ENCODE measurements around the gene QPRT. TPM values are rescaled to one million over a fixed set of nuclear protein-coding genes. Genes with fewer than 3 reads are reported as not detected.

The QPRT gene
- total and polyA plus RNA-seq, 7 experiments from 2014 or later, result 0.54 to 6.5 (median 0.90) TPM

DNA sequence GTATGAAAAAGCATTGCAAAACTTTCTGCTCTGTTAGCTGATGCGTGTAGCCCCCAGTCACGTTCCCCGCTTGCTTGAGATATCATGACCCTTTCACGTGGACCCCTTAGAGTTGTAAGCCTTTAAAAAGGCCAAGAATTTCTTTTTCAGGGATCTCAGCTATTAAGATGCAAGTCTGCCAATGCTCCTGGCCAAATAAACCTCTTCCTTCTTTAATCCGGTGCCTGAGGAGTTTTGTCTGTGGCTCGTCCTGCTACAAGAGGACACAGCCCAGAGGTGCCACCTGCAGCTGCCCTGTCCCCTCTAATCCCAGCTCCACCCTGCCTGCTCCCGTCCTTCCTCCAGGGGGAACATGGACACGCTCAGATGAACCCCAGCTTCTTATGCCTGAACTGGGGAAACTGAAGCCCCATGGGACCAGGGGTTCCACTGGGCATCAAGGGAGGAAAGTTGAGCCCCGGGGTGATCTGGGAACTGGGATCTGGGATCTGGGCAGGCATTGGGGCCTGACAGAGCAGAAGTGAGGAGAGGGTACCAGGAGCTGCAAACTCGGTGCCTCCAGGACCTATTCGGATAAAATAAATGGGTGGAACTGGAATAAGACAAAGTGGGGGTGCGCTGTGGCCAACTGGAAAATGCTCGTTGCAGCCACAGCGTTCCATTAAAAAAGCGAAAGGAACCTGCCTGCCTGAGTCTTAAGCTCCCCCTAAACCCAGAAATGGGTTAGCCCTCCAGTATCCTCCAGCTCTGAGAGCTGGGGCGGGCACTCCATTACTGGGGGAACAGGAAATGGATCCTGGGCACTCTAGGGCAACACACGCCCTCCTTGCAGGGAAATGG is 19.7 kb downstream of the QPRT start:
- H3K36me3 ChIP-seq (ENCODE audit: control insufficient read depth in 2 of 3, insufficient read depth in 3 of 3, low read length in 3 of 3), result no peaks in the 10 kb centered on the region
- ChIA-PET POLR2A (interaction anchor here (0.6 to 7.2 kb wide), 8 partner anchors 12 to 119 kb away, joined by 3 to 76 read pairs (median 19); partner anchors contain the start of genes MAZ, MVP and PAGR1), CTCF (interaction anchor here (0.6 to 6.2 kb wide), 15 partner anchors 18 to 482 kb away, joined by 3 to 134 read pairs (median 9); partner anchors contain the start of genes KIF22, MAZ, MVP and PAGR1)
- no peaks in the 10 kb centered on the region for H3K27me3 Mint-ChIP-seq
- H3K27me3 ChIP-seq (ENCODE audit: control insufficient read depth in 2 of 2, insufficient read depth in 2 of 2, low read length in 2 of 2), result no peaks in the 10 kb centered on the region
- peak overlapping the region in 4 of 9 donors; percentile 41 to 72 (median 56) for H3K27ac Mint-ChIP-seq
- DNase-seq (no peak), ATAC-seq (no peak)
- intact Hi-C loops (cut with micrococcal nuclease), result no loop called here
- no peak overlapping the region for H3K4me3 ChIP-seq (ENCODE audit: low read length)
- H3K36me3 Mint-ChIP-seq, result peaks cover 0 to 6% (median 0%) of the 10 kb centered on the region in 5 donors
- H3K27ac ChIP-seq (ENCODE audit: low read depth, low read length), result no peak overlapping the region
- no peaks in the 10 kb centered on the region for H3K9me3 Mint-ChIP-seq
- peaks cover 28 to 39% (median 32%) of the 10 kb centered on the region in 7 donors for H3K4me1 Mint-ChIP-seq
- H3K4me1 ChIP-seq (ENCODE audit: control insufficient read depth in 2 of 2, insufficient read depth in 2 of 2, low read length in 2 of 2), result peaks cover 31 to 32% of the 10 kb centered on the region in 2 donors
- peak overlapping the region in 1 of 10 donors; percentile 38 for H3K4me3 Mint-ChIP-seq
- H3K9me3 ChIP-seq (ENCODE audit: control insufficient read depth in 2 of 3, low read length in 3 of 3), result no peaks in the 10 kb centered on the region

- peaks cover 0 to 6% (median 0%) of the 10 kb centered on the region in 5 donors for H3K36me3 Mint-ChIP-seq
- POLR2A ChIA-PET, result interaction anchor here (0.6 to 7.2 kb wide), 24 partner anchors 12 to 366 kb away, joined by 3 to 76 read pairs (median 8); partner anchors contain the start of genes ALDOA, HIRIP3, INO80E and KIF22
- H3K4me3 ChIP-seq (ENCODE audit: low read length), result no peak overlapping the region
- intact Hi-C loops (cut with micrococcal nuclease), result loop anchor here (1.0 to 5.0 kb wide), 14 partner anchors 11 to 322 kb away; partner anchors contain the start of genes CDIPT (in 2 of the 2), PAGR1 (in 2 of the 2), INO80E (in 1 of the 2) and KCTD13 (in 1 of the 2)
- no peaks in the 10 kb centered on the region for H3K36me3 ChIP-seq (ENCODE audit: control insufficient read depth in 2 of 3, insufficient read depth in 3 of 3, low read length in 3 of 3)
- H3K4me1 Mint-ChIP-seq, result peaks cover 28 to 39% (median 32%) of the 10 kb centered on the region in 7 donors
- H3K27ac ChIP-seq (ENCODE audit: low read depth, low read length), result no peak overlapping the region
- no peak for ATAC-seq
- no peaks in the 10 kb centered on the region for H3K27me3 Mint-ChIP-seq
- H3K4me3 Mint-ChIP-seq, result peak overlapping the region in 1 of 10 donors; percentile 38
- H3K4me1 ChIP-seq (ENCODE audit: control insufficient read depth in 2 of 2, insufficient read depth in 2 of 2, low read length in 2 of 2), result peaks cover 31 to 32% of the 10 kb centered on the region in 2 donors
- CTCF ChIA-PET, result interaction anchor here (0.6 to 6.2 kb wide), 27 partner anchors 9 to 332 kb away, joined by 3 to 134 read pairs (median 4); partner anchors contain the start of genes KIF22, MAZ, MVP and PAGR1
- DNase-seq, result no peak
- H3K9me3 Mint-ChIP-seq, result no peaks in the 10 kb centered on the region
- no peaks in the 10 kb centered on the region for H3K9me3 ChIP-seq (ENCODE audit: control insufficient read depth in 2 of 3, low read length in 3 of 3)
- H3K27me3 ChIP-seq (ENCODE audit: control insufficient read depth in 2 of 2, insufficient read depth in 2 of 2, low read length in 2 of 2), result no peaks in the 10 kb centered on the region
- H3K27ac Mint-ChIP-seq, result peak overlapping the region in 3 of 9 donors; percentile 41 to 72 (median 55)
Measured at GRCh38 chr16:29699324-29700219, 20.6 kb downstream of the QPRT start.

GRCh38 chr16:29700253-29700987 is 21.4 kb downstream of the QPRT start:
- Histone ChIP-seq H3K9me3 (ENCODE audit: control insufficient read depth in 2 of 3, low read length in 3 of 3) (no peaks in the 10 kb centered on the region), H3K4me3 (ENCODE audit: low read length) (peak overlapping the region; percentile 41), H3K36me3 (ENCODE audit: control insufficient read depth in 2 of 3, insufficient read depth in 3 of 3, low read length in 3 of 3) (no peaks in the 10 kb centered on the region), H3K27ac (ENCODE audit: low read depth, low read length) (no peak overlapping the region), H3K4me1 (ENCODE audit: control insufficient read depth in 2 of 2, insufficient read depth in 2 of 2, low read length in 2 of 2) (peaks cover 31 to 32% of the 10 kb centered on the region in 2 donors), H3K27me3 (ENCODE audit: control insufficient read depth in 2 of 2, insufficient read depth in 2 of 2, low read length in 2 of 2) (no peaks in the 10 kb centered on the region)
- DNase-seq (peak; percentile 63 to 82 (median 75)), ATAC-seq (peak; percentile 60)
- H3K4me1 Mint-ChIP-seq, result peaks cover 30 to 39% (median 32%) of the 10 kb centered on the region in 7 donors
- H3K27me3 Mint-ChIP-seq, result no peaks in the 10 kb centered on the region
- ChIA-PET CTCF (interaction anchor here (0.7 to 6.2 kb wide), 25 partner anchors 9 to 331 kb away, joined by 3 to 134 read pairs (median 5); partner anchors contain the start of genes KIF22, MAZ, MVP and PAGR1), POLR2A (interaction anchor here (0.6 to 7.2 kb wide), 29 partner anchors 11 to 365 kb away, joined by 3 to 76 read pairs (median 4); partner anchors contain the start of genes ALDOA, HIRIP3, INO80E and KIF22)
- intact Hi-C loops (cut with micrococcal nuclease), result loop anchor here (1.0 to 5.0 kb wide), 14 partner anchors 10 to 321 kb away; partner anchors contain the start of genes CDIPT (in 2 of the 2), PAGR1 (in 2 of the 2), INO80E (in 1 of the 2) and KCTD13 (in 1 of the 2)
- peak overlapping the region; percentile 12 to 84 (median 75) for H3K4me3 Mint-ChIP-seq
- H3K9me3 Mint-ChIP-seq, result no peaks in the 10 kb centered on the region
- H3K36me3 Mint-ChIP-seq, result peaks cover 0 to 6% (median 0%) of the 10 kb centered on the region in 5 donors
- H3K27ac Mint-ChIP-seq, result peak overlapping the region; percentile 87 to 99 (median 94)

GRCh38 chr16:29701214-29701555 is 22.2 kb downstream of the QPRT start:
- Histone ChIP-seq H3K36me3 (ENCODE audit: control insufficient read depth in 2 of 3, insufficient read depth in 3 of 3, low read length in 3 of 3) (no peaks in the 10 kb centered on the region), H3K4me1 (ENCODE audit: control insufficient read depth in 2 of 2, insufficient read depth in 2 of 2, low read length in 2 of 2) (peaks cover 31 to 32% of the 10 kb centered on the region in 2 donors), H3K27ac (ENCODE audit: low read depth, low read length) (peak overlapping the region; percentile 75), H3K27me3 (ENCODE audit: control insufficient read depth in 2 of 2, insufficient read depth in 2 of 2, low read length in 2 of 2) (no peaks in the 10 kb centered on the region), H3K9me3 (ENCODE audit: control insufficient read depth in 2 of 3, low read length in 3 of 3) (no peaks in the 10 kb centered on the region), H3K4me3 (ENCODE audit: low read length) (no peak overlapping the region)
- Mint-ChIP-seq H3K4me1 (peaks cover 30 to 39% (median 32%) of the 10 kb centered on the region in 7 donors), H3K9me3 (no peaks in the 10 kb centered on the region), H3K4me3 (peak overlapping the region in 9 of 10 donors; percentile 12 to 86 (median 75)), H3K27me3 (no peaks in the 10 kb centered on the region), H3K36me3 (peaks cover 0 to 6% (median 0%) of the 10 kb centered on the region in 5 donors), H3K27ac (peak overlapping the region; percentile 87 to 99 (median 96))
- POLR2A ChIA-PET, result interaction anchor here (0.6 to 7.2 kb wide), 27 partner anchors 10 to 303 kb away, joined by 3 to 76 read pairs (median 9); partner anchors contain the start of genes HIRIP3, INO80E, KCTD13 and KIF22
- ATAC-seq, result no peak
- intact Hi-C loops (cut with micrococcal nuclease), result loop anchor here (2.0 to 5.0 kb wide), 4 partner anchors 38 to 296 kb away; partner anchors contain the start of genes CDIPT (in 1 of the 2), INO80E (in 1 of the 2) and KCTD13 (in 1 of the 2)
- DNase-seq, result no peak
- CTCF ChIA-PET, result interaction anchor here (0.5 to 6.2 kb wide), 19 partner anchors 10 to 331 kb away, joined by 3 to 134 read pairs (median 6); partner anchors contain the start of genes KIF22, MAZ, MVP and PAGR1

GRCh38 chr16:29702269-29702668 is 23.3 kb downstream of the QPRT start:
- H3K4me1 Mint-ChIP-seq, result peaks cover 30 to 39% (median 32%) of the 10 kb centered on the region in 7 donors
- H3K27me3 Mint-ChIP-seq, result no peaks in the 10 kb centered on the region
- H3K9me3 ChIP-seq (ENCODE audit: control insufficient read depth in 2 of 3, low read length in 3 of 3), result no peaks in the 10 kb centered on the region
- H3K36me3 ChIP-seq (ENCODE audit: control insufficient read depth in 2 of 3, insufficient read depth in 3 of 3, low read length in 3 of 3), result no peaks in the 10 kb centered on the region
- peak in 5 of 9 donors; percentile 63 to 83 (median 73) for DNase-seq
- H3K27ac ChIP-seq (ENCODE audit: low read depth, low read length), result peak overlapping the region; percentile 75
- CTCF ChIA-PET, result interaction anchor here (0.6 to 6.2 kb wide), 17 partner anchors 11 to 303 kb away, joined by 3 to 134 read pairs (median 5); partner anchors contain the start of genes KIF22, MVP, PAGR1 and ZG16
- peak overlapping the region; percentile 68 to 89 (median 78) for H3K4me3 Mint-ChIP-seq
- H3K36me3 Mint-ChIP-seq, result peaks cover 0 to 6% (median 0%) of the 10 kb centered on the region in 5 donors
- peak overlapping the region; percentile 92 to 99 (median 96) for H3K27ac Mint-ChIP-seq
- intact Hi-C loops (cut with micrococcal nuclease), result loop anchor here (1.0 to 5.0 kb wide), 6 partner anchors 8 to 225 kb away; partner anchors contain the start of genes C16orf54 (in 1 of the 2), CDIPT (in 1 of the 2), KCTD13 (in 1 of the 2) and KIF22 (in 1 of the 2)
- H3K4me3 ChIP-seq (ENCODE audit: low read length), result peak overlapping the region; percentile 32
- H3K9me3 Mint-ChIP-seq, result no peaks in the 10 kb centered on the region
- POLR2A ChIA-PET, result interaction anchor here (0.6 to 7.2 kb wide), 31 partner anchors 9 to 838 kb away, joined by 3 to 76 read pairs (median 8); partner anchors contain the start of genes C16orf54, HIRIP3, INO80E and KCTD13
- H3K4me1 ChIP-seq (ENCODE audit: control insufficient read depth in 2 of 2, insufficient read depth in 2 of 2, low read length in 2 of 2), result peaks cover 31 to 32% of the 10 kb centered on the region in 2 donors
- ATAC-seq, result peak; percentile 78
- H3K27me3 ChIP-seq (ENCODE audit: control insufficient read depth in 2 of 2, insufficient read depth in 2 of 2, low read length in 2 of 2), result no peaks in the 10 kb centered on the region
